A172 (cell line): ENCODE data around the gene RNF150. TPM values are rescaled to one million over a fixed set of nuclear protein-coding genes. Genes with fewer than 3 reads are reported as not detected.

Source experiments
- DNase-seq: peaks from one replicate; pipeline ENCODE4 v3.0.0-alpha.2; 2015; ENCODE audit warnings: low spot score
- total RNA-seq: library from RNA; depleted of rRNA; stranded (reverse); fragments of >200 nt; shearing (Covaris generic); gene quantifications from 2 replicates; pipeline ENCODE4 v1.2.3, GENCODE V29; 2014

RNF150 gene
- total RNA-seq, 1 experiment from 2014 or later, result 6.4 TPM

DNA sequence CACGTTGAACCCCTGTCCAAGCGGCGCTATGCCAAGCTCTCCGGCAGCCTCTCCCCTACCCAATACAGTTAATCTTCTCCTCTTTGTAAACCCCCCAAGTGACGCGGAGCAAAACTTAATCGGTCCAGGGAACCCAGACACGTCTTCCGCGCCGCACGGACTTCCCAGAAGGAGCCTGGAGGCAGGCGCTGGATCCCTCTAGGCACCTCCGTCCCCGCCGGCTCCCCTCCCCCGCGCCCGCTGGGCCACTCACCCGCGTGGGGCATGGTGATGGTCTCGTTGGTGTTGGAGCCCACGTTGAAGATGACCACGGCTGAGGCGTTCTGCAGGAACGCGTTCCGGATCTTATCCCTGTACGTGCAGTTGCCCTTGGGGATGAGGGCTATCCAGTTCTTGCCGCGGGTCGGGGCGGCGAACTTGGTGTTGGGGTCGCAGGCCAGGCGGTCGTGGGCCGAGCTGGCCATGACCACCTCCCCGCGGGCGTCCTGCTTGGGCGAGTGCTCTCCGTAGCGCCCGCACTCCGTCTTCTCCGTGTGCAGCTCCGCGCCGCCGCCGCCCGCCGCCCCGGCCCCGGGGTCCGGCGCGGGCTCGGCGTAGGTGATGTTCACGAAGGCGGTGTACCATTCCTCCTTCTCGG is 1.1 kb downstream of the RNF150 start:
- DNase-seq, result no peak

GRCh38 chr4:141131723-141132071 is 1.6 kb downstream of the RNF150 start:
- no peak for DNase-seq

DNA sequence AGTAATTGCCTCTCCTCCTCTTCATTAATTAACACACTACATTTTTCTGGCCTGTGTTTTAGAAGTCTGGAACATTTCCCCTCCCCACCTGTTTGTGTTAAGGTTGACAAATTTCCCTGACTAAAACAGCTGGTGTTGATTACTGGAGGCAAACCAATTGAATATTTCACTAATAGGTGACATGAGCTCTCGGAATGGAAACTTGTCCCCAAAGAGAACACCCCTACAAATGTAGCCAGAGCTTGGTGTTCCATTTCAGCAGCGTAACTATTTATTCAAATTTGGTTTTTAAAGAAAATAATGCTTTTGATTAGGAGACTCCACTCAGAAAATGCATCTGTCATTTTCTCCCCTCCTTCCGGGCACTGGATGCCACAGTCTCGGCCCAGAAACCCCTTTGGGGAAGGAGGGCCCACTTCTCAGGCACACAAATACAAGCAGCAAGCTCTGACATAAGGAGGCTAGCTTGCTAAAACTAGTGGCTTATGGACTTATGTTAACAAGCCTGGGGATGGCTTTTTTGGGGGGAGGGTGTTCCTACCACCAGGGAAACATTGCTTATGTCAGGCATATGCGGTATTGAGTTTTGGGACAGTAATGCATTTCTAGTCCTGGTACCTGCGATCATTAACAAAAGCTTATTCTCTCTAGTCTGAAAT is 2.2 kb downstream of the RNF150 start:
- no peak for DNase-seq

- DNase-seq, result no peak
Measured at GRCh38 chr4:141127884-141128283, 5.4 kb downstream of the RNF150 start.

GRCh38 chr4:141126769-141127168 is 6.5 kb downstream of the RNF150 start:
- no peak for DNase-seq

GRCh38 chr4:141124224-141124623 is 9.0 kb downstream of the RNF150 start:
- DNase-seq, result no peak

DNA sequence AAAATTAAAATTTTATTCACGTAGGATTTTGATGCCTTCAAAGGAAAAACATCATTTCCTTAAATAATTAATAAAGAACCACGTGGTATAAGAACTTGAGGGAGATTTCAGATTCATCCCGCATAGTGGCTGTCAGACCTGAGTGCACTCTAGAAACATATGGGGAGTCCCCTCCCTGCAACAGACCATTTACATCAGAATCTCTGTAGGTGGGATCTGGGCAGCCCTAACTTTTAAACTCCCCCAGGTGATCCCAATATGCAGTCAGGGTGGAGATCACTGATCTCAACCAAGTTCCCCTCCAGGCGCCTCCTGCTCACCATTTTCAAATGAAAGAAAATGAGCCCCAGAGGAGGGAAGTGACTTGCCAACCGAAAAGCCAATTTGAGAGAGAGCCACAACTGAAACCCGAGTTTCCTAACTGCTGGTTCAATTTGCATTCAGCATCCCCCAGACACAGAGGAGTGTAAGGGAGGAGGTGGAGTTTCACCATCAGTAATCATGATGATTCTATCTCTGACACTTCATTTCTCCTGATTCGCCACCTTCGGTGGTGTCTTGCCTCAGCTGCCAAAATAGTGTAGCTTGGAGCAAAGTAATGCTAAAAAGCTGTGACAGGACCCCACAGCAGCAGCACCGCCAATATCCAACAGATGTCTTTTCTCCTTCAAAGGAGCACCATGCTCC is 11.4 kb downstream of the RNF150 start:
- no peak for DNase-seq

- no peak for DNase-seq
Measured at GRCh38 chr4:141121101-141121500, 12.2 kb downstream of the RNF150 start.

DNA sequence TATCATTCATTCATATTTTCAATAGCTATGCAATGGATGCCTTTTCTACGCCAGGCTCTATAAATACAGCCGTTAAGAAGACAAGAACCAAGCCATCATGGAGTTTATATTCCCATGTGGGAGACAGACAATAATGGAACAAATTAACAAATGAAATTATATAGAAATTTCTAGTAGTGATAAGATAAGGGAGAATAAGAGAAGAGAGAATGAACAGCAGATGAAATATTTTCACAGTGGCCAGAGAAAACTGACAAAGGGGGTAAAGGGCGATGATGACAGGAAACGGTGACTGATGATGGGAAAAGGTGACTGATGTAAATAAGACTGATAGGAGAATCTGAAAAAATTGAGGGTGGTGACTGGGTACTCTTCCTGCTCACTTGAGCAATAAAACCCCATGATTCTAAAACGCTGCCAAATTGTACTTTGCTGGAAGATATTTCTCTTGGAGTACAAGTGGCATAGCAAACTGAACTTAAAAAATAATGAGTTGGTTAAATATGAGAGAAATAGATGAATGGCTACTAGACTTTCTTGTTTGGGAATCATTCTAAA is 13.2 kb downstream of the RNF150 start:
- DNase-seq, result no peak

DNA sequence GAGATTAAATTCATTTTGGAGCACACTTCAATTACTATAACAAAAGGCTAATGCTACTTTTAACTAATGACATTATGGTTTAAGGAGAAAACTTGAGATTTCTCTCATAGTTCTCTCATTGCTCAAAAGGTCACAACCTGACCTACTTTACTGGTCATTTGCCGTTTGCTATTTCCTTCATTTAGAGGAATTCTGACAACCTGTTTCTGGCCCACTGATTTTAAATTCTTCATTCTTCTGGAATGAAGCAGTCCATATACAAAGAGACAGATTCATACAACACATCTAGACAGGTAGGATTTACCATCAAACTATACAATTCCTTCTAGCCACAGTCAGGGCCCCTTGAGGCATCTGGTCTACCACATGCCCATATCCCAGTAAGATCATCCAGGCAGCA is 14.2 kb downstream of the RNF150 start:
- DNase-seq, result no peak

DNA sequence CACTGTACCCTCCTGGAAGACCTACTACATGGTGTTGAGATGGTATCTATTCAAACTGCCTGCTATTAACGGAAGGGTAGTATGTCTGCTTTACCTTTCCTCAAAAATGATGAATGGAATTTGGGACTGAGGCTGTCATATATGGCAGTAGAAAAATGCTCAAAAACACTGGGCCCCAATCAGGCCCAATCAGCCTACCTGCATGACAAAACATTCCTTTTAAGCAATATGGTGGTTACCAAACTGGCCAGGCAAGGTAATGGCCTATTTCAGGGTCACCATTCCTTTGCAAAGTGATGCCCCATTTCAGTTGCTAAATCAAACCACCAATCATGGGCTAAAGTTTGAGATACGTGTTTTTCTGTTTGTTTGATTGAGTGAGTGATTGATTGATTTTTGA is 14.9 kb downstream of the RNF150 start:
- DNase-seq, result no peak

DNA sequence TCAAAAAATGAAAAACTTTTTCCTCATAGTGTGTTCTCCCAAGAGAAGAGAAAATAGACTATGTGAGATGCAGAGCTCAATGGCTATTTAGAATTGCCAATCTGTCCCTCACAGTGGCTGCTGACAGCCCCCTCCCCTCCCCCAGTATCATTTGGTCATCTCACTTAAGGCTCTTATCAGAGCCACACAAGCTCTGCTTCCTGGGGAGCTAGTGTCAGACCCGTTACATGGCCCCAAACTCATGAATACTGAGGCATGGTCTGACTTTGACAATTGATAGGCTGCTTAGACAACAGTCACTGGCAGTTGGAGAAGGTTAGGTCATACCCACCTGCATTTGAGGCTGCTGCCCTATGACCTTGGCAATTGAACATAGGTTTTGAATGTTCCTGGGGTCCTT is 15.3 kb downstream of the RNF150 start:
- no peak for DNase-seq

DNA sequence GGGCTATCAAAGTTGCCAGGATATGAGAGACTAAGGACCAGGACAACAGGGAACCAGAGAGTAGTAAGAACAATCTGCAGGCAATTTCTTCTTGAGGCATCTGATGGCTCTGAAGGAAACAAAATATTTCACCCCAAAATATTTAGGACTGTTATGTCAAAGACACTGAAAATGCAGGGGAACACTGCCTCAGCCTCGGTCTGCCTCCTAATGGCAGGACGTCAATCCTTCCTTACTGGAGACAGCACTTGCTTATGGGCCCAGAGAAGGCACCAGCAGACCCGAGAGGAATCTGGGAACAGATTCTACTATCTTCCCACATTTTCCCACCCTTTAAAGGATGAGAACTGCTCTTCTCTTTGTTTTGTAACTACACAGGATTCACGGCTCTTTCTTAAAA is 23.3 kb downstream of the RNF150 start:
- DNase-seq, result no peak

- DNase-seq, result no peak
Measured at GRCh38 chr4:141107927-141108326, 25.3 kb downstream of the RNF150 start.

DNA sequence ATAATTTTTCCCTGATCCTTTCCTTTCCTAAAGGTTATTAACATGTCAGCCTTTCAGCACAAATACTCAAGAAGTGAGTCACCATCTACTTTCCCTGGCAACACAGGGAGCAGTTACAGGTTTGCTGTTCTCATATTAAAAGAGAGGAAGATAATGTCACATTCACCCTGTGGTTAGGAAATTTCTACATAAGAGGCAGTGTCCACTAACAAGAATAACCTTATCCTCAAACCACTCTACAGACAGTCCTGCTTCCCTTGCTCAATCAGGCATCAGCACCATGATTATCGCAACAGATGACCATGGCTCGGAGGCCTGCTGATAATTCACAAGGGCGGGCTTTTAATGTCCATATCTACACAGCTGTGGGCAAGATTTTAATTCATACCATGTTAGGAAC is 30.9 kb downstream of the RNF150 start:
- peak; percentile 77 for DNase-seq

DNA sequence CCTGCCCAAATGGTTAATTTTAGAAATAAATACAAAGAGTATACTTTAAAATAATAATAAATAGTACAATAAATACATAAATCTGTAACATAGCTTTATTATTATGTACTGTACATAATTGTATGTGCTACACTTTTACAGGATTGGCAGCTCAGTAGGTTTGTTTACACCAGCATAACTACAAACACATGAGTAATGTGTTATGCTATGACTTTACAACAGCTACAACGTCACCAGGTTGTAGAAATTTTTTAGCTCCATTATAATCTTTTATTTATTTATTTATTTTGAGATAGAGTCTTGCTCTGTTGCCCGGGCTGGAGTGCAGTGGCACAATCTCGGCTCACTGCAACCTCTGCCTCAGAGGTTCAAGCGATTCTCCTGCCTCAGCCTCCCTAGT is 31.8 kb downstream of the RNF150 start:
- DNase-seq, result no peak

DNA sequence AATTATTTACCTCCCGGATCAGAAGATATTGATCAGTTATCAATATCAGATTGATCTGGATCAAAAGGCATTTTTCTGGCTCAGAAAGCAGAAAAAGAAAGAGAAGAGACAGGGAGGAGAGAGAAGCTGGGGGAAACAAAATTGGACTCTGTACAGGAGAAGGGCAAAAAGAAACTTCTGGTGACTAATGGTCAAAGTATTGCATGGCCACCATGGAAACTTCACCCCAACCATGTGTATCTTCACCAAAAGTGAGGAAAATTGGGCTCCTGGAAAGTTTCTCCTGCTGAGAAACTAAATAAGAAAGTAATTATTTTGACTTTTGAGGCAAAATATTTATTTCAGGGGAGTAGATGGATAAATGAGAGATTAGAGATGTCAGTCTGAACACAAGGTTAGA is 33.9 kb downstream of the RNF150 start:
- DNase-seq, result peak; percentile 15

- DNase-seq, result no peak
Measured at GRCh38 chr4:141098163-141098562, 35.1 kb downstream of the RNF150 start.

- no peak for DNase-seq
Measured at GRCh38 chr4:141090473-141090872, 42.8 kb downstream of the RNF150 start.

- no peak for DNase-seq
Measured at GRCh38 chr4:141081921-141082395, 51.3 kb downstream of the RNF150 start.

DNA sequence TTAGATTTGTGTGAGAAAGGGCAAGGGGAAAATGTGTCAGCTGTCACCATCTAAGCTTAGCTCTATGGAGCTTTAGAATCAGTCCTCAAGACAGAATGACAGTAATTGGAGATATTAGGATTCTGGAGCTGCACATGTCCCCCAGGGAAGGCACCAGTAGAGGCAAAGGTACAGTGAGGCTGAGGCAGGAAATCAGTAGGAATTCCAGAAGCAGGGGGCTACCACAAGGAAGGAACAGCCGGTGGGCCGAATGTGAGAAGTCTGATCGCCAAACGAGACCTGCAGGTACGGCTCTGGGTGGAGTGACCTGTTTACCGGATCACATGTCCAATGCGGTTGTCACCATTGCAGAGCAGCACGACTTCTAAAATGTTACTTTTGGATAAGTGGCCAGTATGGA is 52.6 kb downstream of the RNF150 start:
- no peak for DNase-seq

DNA sequence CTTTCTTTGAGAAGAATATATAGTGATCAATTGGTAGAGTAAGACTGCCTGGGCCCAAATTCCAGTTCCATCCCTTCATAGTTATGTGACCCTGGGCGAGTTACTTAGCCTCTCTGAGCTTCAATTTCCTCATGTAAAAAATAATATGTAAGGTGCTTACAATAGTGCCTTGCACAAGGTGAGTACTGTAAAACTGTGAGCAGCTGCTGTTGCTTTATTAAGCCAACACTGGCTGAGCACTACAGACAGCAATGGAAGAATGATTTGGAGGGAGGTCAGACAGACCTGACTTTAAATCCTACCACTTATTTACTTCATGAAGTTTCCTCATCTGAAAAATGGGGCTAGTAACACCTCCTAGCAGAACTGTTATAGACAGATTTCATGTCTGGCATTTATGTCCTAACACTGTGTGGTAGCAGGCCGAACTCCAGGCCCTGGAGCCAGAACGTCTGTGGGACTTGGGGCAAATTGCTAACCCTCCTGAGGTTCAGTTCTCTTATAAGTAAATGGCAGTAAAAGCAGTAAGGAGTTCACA is 53.8 kb downstream of the RNF150 start:
- DNase-seq, result no peak

- DNase-seq, result no peak
Measured at GRCh38 chr4:141078871-141079270, 54.4 kb downstream of the RNF150 start.
